HCT116 (cell line): ENCODE measurements around the gene PLCL2.

ENCODE experiments used
- EZH2 ChIP-seq: fragments of 200-600 bp; sonication (generic); IDR thresholded peaks from 2 replicates; pipeline ENCODE4 v1.6.1; 2017; ENCODE audit warnings: antibody characterized with exemption, mixed run types
- POLR2A ChIP-seq: IDR thresholded peaks from 2 replicates; pipeline ENCODE4 v1.7.0; 2011; ENCODE audit warnings: borderline replicate concordance; ENCODE audit not compliant: insufficient read depth, insufficient read length; ENCODE audit errors: extremely low read depth
- RAD21 ChIP-seq: IDR thresholded peaks from 2 replicates; pipeline ENCODE4 v1.6.1; 2012; ENCODE audit warnings: low read depth, mild to moderate bottlenecking
- SIN3A ChIP-seq: IDR thresholded peaks from 2 replicates; pipeline ENCODE4 v1.6.1; 2012; ENCODE audit warnings: low read depth
- TF ChIP-seq, protein P1 (sequence below), 3 experiments: fragments of 200-600 bp in 1 of 3; sonication (generic) in 1 of 3; IDR thresholded peaks in 2 of 3; conservative IDR thresholded peaks in 1 of 3; 2 replicates each; pipeline ENCODE4 v1.5.1; 2012 to 2017; ENCODE audit warnings: low read depth in 2 of 3, low read length in 2 of 3, antibody characterized with exemption in 1 of 3, borderline replicate concordance in 1 of 3, control low read depth in 1 of 3, mild to moderate bottlenecking in 1 of 3, mixed read lengths in 1 of 3, mixed run types in 1 of 3, moderate library complexity in 1 of 3; ENCODE audit not compliant: insufficient read depth in 1 of 3

DNA sequence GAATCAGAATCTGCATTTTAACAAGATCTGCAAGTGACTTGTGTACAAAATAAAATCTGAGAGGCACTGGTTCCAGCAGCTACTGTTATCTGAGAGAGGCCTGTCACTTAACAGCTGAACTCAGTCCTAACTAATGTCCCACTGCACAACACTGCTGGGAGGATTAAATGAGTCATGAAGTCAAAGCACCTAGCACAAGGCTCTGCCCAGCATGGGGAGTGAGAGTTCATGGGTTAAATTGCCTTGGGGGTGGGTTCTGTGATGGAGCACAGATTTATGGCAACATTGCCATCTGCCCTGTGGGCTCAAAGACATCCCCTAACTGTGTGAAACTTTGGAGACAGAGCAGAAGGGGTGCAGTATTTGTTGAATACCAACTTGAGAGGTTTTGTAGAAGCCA is 250.9 kb downstream of the PLCL2 start:
- TF ChIP-seq, protein P1, sequence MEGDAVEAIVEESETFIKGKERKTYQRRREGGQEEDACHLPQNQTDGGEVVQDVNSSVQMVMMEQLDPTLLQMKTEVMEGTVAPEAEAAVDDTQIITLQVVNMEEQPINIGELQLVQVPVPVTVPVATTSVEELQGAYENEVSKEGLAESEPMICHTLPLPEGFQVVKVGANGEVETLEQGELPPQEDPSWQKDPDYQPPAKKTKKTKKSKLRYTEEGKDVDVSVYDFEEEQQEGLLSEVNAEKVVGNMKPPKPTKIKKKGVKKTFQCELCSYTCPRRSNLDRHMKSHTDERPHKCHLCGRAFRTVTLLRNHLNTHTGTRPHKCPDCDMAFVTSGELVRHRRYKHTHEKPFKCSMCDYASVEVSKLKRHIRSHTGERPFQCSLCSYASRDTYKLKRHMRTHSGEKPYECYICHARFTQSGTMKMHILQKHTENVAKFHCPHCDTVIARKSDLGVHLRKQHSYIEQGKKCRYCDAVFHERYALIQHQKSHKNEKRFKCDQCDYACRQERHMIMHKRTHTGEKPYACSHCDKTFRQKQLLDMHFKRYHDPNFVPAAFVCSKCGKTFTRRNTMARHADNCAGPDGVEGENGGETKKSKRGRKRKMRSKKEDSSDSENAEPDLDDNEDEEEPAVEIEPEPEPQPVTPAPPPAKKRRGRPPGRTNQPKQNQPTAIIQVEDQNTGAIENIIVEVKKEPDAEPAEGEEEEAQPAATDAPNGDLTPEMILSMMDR (IDR thresholded peaks at IDR 0.05 in 2 of 3, conservative IDR thresholded peaks at IDR 0.05 in 1 of 3; ENCODE audit: borderline replicate concordance in 1 of 3, insufficient read depth in 1 of 3, low read depth in 2 of 3, low read length in 2 of 3): no peak
- no peak for TF ChIP-seq POLR2A
- TF ChIP-seq RAD21: no peak
- no peak for TF ChIP-seq SIN3A
- no peak for TF ChIP-seq EZH2
